Measurements from ENCODE around the gene LZTS2. TPM values are rescaled to one million over a fixed set of nuclear protein-coding genes. Genes with fewer than 3 reads are reported as not detected.

Gene LZTS2
- total and polyA plus RNA-seq, 10 of the 15 experiments (the other 5 are each of a cell fraction or from before 2014, with no cell fraction given), result 0.08 to 13.4 (median 7.2) TPM

GRCh38 chr10:101027106-101027720 lies 27.6 kb downstream of the LZTS2 start:
- H3K79me2 ChIP-seq (ENCODE audit: control insufficient read depth, insufficient read depth, low read length), result no peaks in the 10 kb centered on the region
- ATAC-seq (no peak), FAIRE-seq (no peak), DNase-seq (ENCODE audit: low read depth, low spot score) (no peak)
- CTCF ChIA-PET, result interaction anchor here (3.6 to 6.5 kb wide), 2 partner anchors 10 to 15 kb away, joined by 17 to 86 read pairs; no protein-coding TSS in a partner anchor
- RAD21 ChIA-PET (ENCODE audit: unreplicated experiment), result interaction anchor here (0.6 kb wide), 1 partner anchor 440 kb away, joined by 4 read pairs; no protein-coding TSS in a partner anchor
- POLR2A ChIA-PET, result interaction anchor here (0.5 kb wide), 1 partner anchor 117 kb away, joined by 6 read pairs; no protein-coding TSS in a partner anchor
- intact Hi-C loops (cut with micrococcal nuclease; ENCODE audit: unreplicated experiment) (no loop called here), in situ Hi-C loops (cut with MboI) (no loop called here)
- no peak overlapping the region for H3K9ac ChIP-seq (ENCODE audit: control insufficient read depth, insufficient read depth, low read length)
- no peaks in the 10 kb centered on the region for H3K36me3 ChIP-seq (ENCODE audit: control insufficient read depth in 2 of 2, insufficient read depth in 2 of 2, low read length in 1 of 2)
- no peak overlapping the region for H2AFZ ChIP-seq (ENCODE audit: control insufficient read depth, low read depth, low read length)
- no peaks in the 10 kb centered on the region for H3K9me3 ChIP-seq (replicated peaks; ENCODE audit: control insufficient read depth, insufficient read depth, low read length)
- no peak overlapping the region for H3K27ac ChIP-seq (ENCODE audit: control insufficient read depth, insufficient read depth)
- 42% methylated on average over 9 of the region's 10 CpGs for WGBS (ENCODE audit: insufficient coverage, insufficient replicate concordance, low lambda C conversion rate, missing lambda C conversion rate)
- BruUV-seq (replicated peaks), result no TSS peak
- peaks cover 13% of the 10 kb centered on the region for H3K4me1 ChIP-seq (ENCODE audit: control insufficient read depth, insufficient read depth, low read length)
- no peak overlapping the region for H3K4me3 ChIP-seq
- H3K4me2 ChIP-seq (ENCODE audit: control insufficient read depth, insufficient read depth), result no peak overlapping the region
- H4K20me1 ChIP-seq (ENCODE audit: control insufficient read depth, insufficient read depth), result no peaks in the 10 kb centered on the region
- no peak for TF ChIP-seq YBX1 (IDR thresholded peaks at IDR 0.05)
- peaks cover 5 to 9% of the 10 kb centered on the region in 2 experiments for H3K27me3 ChIP-seq (replicated peaks in 1 of 2; ENCODE audit: control insufficient read depth in 2 of 2, insufficient read depth in 2 of 2, low read length in 1 of 2)
- SMC1A ChIA-PET (ENCODE audit: uncharacterized antibody, unreplicated experiment), result no interaction called here

GRCh38 chr10:101028446-101029337 lies 29.1 kb downstream of the LZTS2 start:
- no peak overlapping the region for H3K9ac ChIP-seq (ENCODE audit: control insufficient read depth, insufficient read depth, low read length)
- ChIA-PET SMC1A (ENCODE audit: uncharacterized antibody, unreplicated experiment) (interaction anchor here (1.5 to 4.3 kb wide), 2 partner anchors 9 to 13 kb away, joined by 5 to 24 read pairs; no protein-coding TSS in a partner anchor), CTCF (interaction anchor here (0.6 to 6.5 kb wide), 3 partner anchors 12 to 542 kb away, joined by 4 to 86 read pairs (median 17); no protein-coding TSS in a partner anchor), RAD21 (ENCODE audit: unreplicated experiment) (interaction anchor here (1.5 kb wide), 1 partner anchor 11 kb away, joined by 5 read pairs; no protein-coding TSS in a partner anchor), POLR2A (no interaction called here)
- in situ Hi-C loops (cut with MboI), result no loop called here
- no peaks in the 10 kb centered on the region for H4K20me1 ChIP-seq (ENCODE audit: control insufficient read depth, insufficient read depth)
- no peak overlapping the region for H3K27ac ChIP-seq (ENCODE audit: control insufficient read depth, insufficient read depth)
- no peak for TF ChIP-seq HSF1 (IDR thresholded peaks at IDR 0.05; ENCODE audit: low read depth, low read length)
- H3K4me3 ChIP-seq, result no peak overlapping the region
- no peaks in the 10 kb centered on the region for H3K79me2 ChIP-seq (ENCODE audit: control insufficient read depth, insufficient read depth, low read length)
- H3K9me3 ChIP-seq (replicated peaks; ENCODE audit: control insufficient read depth, insufficient read depth, low read length), result no peaks in the 10 kb centered on the region
- no TSS peak for BruUV-seq (replicated peaks)
- H3K36me3 ChIP-seq (ENCODE audit: control insufficient read depth in 2 of 2, insufficient read depth in 2 of 2, low read length in 1 of 2), result no peaks in the 10 kb centered on the region
- no peak overlapping the region for H3K4me2 ChIP-seq (ENCODE audit: control insufficient read depth, insufficient read depth)
- peaks cover 5 to 9% of the 10 kb centered on the region in 2 experiments for H3K27me3 ChIP-seq (replicated peaks in 1 of 2; ENCODE audit: control insufficient read depth in 2 of 2, insufficient read depth in 2 of 2, low read length in 1 of 2)
- 16% methylated on average over 7 of the region's 7 CpGs for WGBS (ENCODE audit: insufficient coverage, insufficient replicate concordance, low lambda C conversion rate, missing lambda C conversion rate)
- DNase-seq (ENCODE audit: low read depth, low spot score) (no peak), ATAC-seq (no peak), FAIRE-seq (no peak)
- intact Hi-C loops (cut with micrococcal nuclease; ENCODE audit: unreplicated experiment), result no loop called here
- H2AFZ ChIP-seq (ENCODE audit: control insufficient read depth, low read depth, low read length), result no peak overlapping the region
- H3K4me1 ChIP-seq (ENCODE audit: control insufficient read depth, insufficient read depth, low read length), result peaks cover 21% of the 10 kb centered on the region
